Measurements from ENCODE around the gene PSEN2.

Gene PSEN2

GRCh38 chr1:226868726-226869125 is 1.7 kb upstream of the PSEN2 start:
- Histone ChIP-seq H3K27me3 (ENCODE audit: insufficient read depth, low read length) (peaks cover 14% of the 10 kb centered on the region), H3K4me1 (ENCODE audit: insufficient read depth, low read length) (peaks cover 13% of the 10 kb centered on the region; the same call in 1 of the 2 replicates), H3K9ac (ENCODE audit: low read depth, low read length) (no peak overlapping the region)

GRCh38 chr1:226870026-226870400 is 403 bp upstream of the PSEN2 start:
- H3K4me3 ChIP-seq (ENCODE audit: low read length), result peak overlapping the region; percentile 81
- H3K4me1 ChIP-seq (ENCODE audit: insufficient read depth, low read length), result peaks cover 12% of the 10 kb centered on the region; the same call in 1 of the 2 replicates
- no peak overlapping the region for H3K27ac ChIP-seq (ENCODE audit: low read length)
- no peaks in the 10 kb centered on the region for H3K36me3 ChIP-seq (ENCODE audit: insufficient read depth, low read depth, low read length)
- H3K27me3 ChIP-seq (ENCODE audit: insufficient read depth, low read length), result peaks cover 14% of the 10 kb centered on the region
- H3K9ac ChIP-seq (ENCODE audit: low read depth, low read length), result peak overlapping the region; percentile 78; the same call in 1 of the 2 replicates
- no peaks in the 10 kb centered on the region for H3K9me3 ChIP-seq (ENCODE audit: insufficient read depth, low read depth, low read length)

More at GRCh38 chr1:226868726-226869125, 1.7 kb upstream of the PSEN2 start:
- H3K36me3 ChIP-seq (ENCODE audit: insufficient read depth, low read depth, low read length), result no peaks in the 10 kb centered on the region
- H3K27ac ChIP-seq (ENCODE audit: low read length), result no peak overlapping the region
- H3K9me3 ChIP-seq (ENCODE audit: insufficient read depth, low read depth, low read length), result no peaks in the 10 kb centered on the region
- no peak overlapping the region for H3K4me3 ChIP-seq (ENCODE audit: low read length)

- peak overlapping the region; percentile 81 for H3K4me3 ChIP-seq (ENCODE audit: low read length)
These were observed 1.4 kb downstream of the PSEN2 start for GRCh38 chr1:226871636-226872327.

GRCh38 chr1:226872437-226872836 is 2.0 kb downstream of the PSEN2 start:
- no peak overlapping the region for H3K27ac ChIP-seq (ENCODE audit: low read length)
- H3K9ac ChIP-seq (ENCODE audit: low read depth, low read length), result no peak overlapping the region
- peaks cover 10% of the 10 kb centered on the region for H3K36me3 ChIP-seq (ENCODE audit: insufficient read depth, low read depth, low read length)
- no peaks in the 10 kb centered on the region for H3K9me3 ChIP-seq (ENCODE audit: insufficient read depth, low read depth, low read length)
- no peak overlapping the region for H3K4me3 ChIP-seq (ENCODE audit: low read length)
- peaks cover 14% of the 10 kb centered on the region for H3K27me3 ChIP-seq (ENCODE audit: insufficient read depth, low read length)
- peaks cover 10% of the 10 kb centered on the region; the same call in 1 of the 2 replicates for H3K4me1 ChIP-seq (ENCODE audit: insufficient read depth, low read length)

More at GRCh38 chr1:226871636-226872327, 1.4 kb downstream of the PSEN2 start:
- H3K36me3 ChIP-seq (ENCODE audit: insufficient read depth, low read depth, low read length), result 0 out of 2 replicates have a peak, but pooled peaks cover 4% of the 10 kb centered on the region
- peaks cover 14% of the 10 kb centered on the region for H3K27me3 ChIP-seq (ENCODE audit: insufficient read depth, low read length)
- H3K4me1 ChIP-seq (ENCODE audit: insufficient read depth, low read length), result peaks cover 12% of the 10 kb centered on the region; the same call in 1 of the 2 replicates
- H3K9me3 ChIP-seq (ENCODE audit: insufficient read depth, low read depth, low read length), result no peaks in the 10 kb centered on the region
- no peak overlapping the region for H3K27ac ChIP-seq (ENCODE audit: low read length)
- H3K9ac ChIP-seq (ENCODE audit: low read depth, low read length), result peak overlapping the region; percentile 78; the same call in 1 of the 2 replicates

GRCh38 chr1:226873771-226874578 is 3.6 kb downstream of the PSEN2 start:
- Histone ChIP-seq H3K9me3 (ENCODE audit: insufficient read depth, low read depth, low read length) (no peaks in the 10 kb centered on the region), H3K27ac (ENCODE audit: low read length) (no peak overlapping the region), H3K9ac (ENCODE audit: low read depth, low read length) (no peak overlapping the region), H3K27me3 (ENCODE audit: insufficient read depth, low read length) (peaks cover 14% of the 10 kb centered on the region), H3K4me3 (ENCODE audit: low read length) (no peak overlapping the region), H3K4me1 (ENCODE audit: insufficient read depth, low read length) (peaks cover 8% of the 10 kb centered on the region; the same call in 1 of the 2 replicates), H3K36me3 (ENCODE audit: insufficient read depth, low read depth, low read length) (peaks cover 11% of the 10 kb centered on the region)

GRCh38 chr1:226874579-226875425 is 4.4 kb downstream of the PSEN2 start:
- Histone ChIP-seq H3K36me3 (ENCODE audit: insufficient read depth, low read depth, low read length) (peaks cover 19% of the 10 kb centered on the region), H3K27me3 (ENCODE audit: insufficient read depth, low read length) (peaks cover 14% of the 10 kb centered on the region), H3K27ac (ENCODE audit: low read length) (no peak overlapping the region), H3K4me1 (ENCODE audit: insufficient read depth, low read length) (peaks cover 8% of the 10 kb centered on the region; the same call in 1 of the 2 replicates), H3K9ac (ENCODE audit: low read depth, low read length) (no peak overlapping the region), H3K4me3 (ENCODE audit: low read length) (no peak overlapping the region), H3K9me3 (ENCODE audit: insufficient read depth, low read depth, low read length) (no peaks in the 10 kb centered on the region)

GRCh38 chr1:226875641-226876295 is 5.4 kb downstream of the PSEN2 start:
- H3K4me3 ChIP-seq (ENCODE audit: low read length), result no peak overlapping the region; the same call in 1 of the 2 replicates
- H3K9ac ChIP-seq (ENCODE audit: low read depth, low read length), result no peak overlapping the region
- H3K27ac ChIP-seq (ENCODE audit: low read length), result no peak overlapping the region
- H3K27me3 ChIP-seq (ENCODE audit: insufficient read depth, low read length), result peaks cover 14% of the 10 kb centered on the region
- peaks cover 28% of the 10 kb centered on the region for H3K36me3 ChIP-seq (ENCODE audit: insufficient read depth, low read depth, low read length)
- peaks cover 8% of the 10 kb centered on the region; the same call in 1 of the 2 replicates for H3K4me1 ChIP-seq (ENCODE audit: insufficient read depth, low read length)
- H3K9me3 ChIP-seq (ENCODE audit: insufficient read depth, low read depth, low read length), result no peaks in the 10 kb centered on the region

- no peaks in the 10 kb centered on the region for H3K27me3 ChIP-seq (ENCODE audit: insufficient read depth, low read length)
- H3K36me3 ChIP-seq (ENCODE audit: insufficient read depth, low read depth, low read length), result peaks cover 47% of the 10 kb centered on the region
- no peaks in the 10 kb centered on the region for H3K9me3 ChIP-seq (ENCODE audit: insufficient read depth, low read depth, low read length)
- no peak overlapping the region for H3K4me3 ChIP-seq (ENCODE audit: low read length)
- H3K9ac ChIP-seq (ENCODE audit: low read depth, low read length), result no peak overlapping the region
- H3K4me1 ChIP-seq (ENCODE audit: insufficient read depth, low read length), result no peaks in the 10 kb centered on the region; the same call in 1 of the 2 replicates
- H3K27ac ChIP-seq (ENCODE audit: low read length), result no peak overlapping the region
These were observed 7.3 kb downstream of the PSEN2 start for GRCh38 chr1:226877669-226878068.

GRCh38 chr1:226880372-226881287 is 10.2 kb downstream of the PSEN2 start:
- H3K36me3 ChIP-seq (ENCODE audit: insufficient read depth, low read depth, low read length), result peaks cover 64% of the 10 kb centered on the region
- H3K4me3 ChIP-seq (ENCODE audit: low read length), result no peak overlapping the region
- no peak overlapping the region for H3K27ac ChIP-seq (ENCODE audit: low read length)
- no peaks in the 10 kb centered on the region for H3K27me3 ChIP-seq (ENCODE audit: insufficient read depth, low read length)
- H3K9me3 ChIP-seq (ENCODE audit: insufficient read depth, low read depth, low read length), result no peaks in the 10 kb centered on the region
- no peak overlapping the region for H3K9ac ChIP-seq (ENCODE audit: low read depth, low read length)
- no peaks in the 10 kb centered on the region; the same call in 1 of the 2 replicates for H3K4me1 ChIP-seq (ENCODE audit: insufficient read depth, low read length)

- Histone ChIP-seq H3K27me3 (ENCODE audit: insufficient read depth, low read length) (no peaks in the 10 kb centered on the region), H3K27ac (ENCODE audit: low read length) (no peak overlapping the region), H3K36me3 (ENCODE audit: insufficient read depth, low read depth, low read length) (peaks cover 69% of the 10 kb centered on the region), H3K4me1 (ENCODE audit: insufficient read depth, low read length) (no peaks in the 10 kb centered on the region), H3K9me3 (ENCODE audit: insufficient read depth, low read depth, low read length) (no peaks in the 10 kb centered on the region), H3K4me3 (ENCODE audit: low read length) (no peak overlapping the region), H3K9ac (ENCODE audit: low read depth, low read length) (no peak overlapping the region)
These were observed 11.2 kb downstream of the PSEN2 start for GRCh38 chr1:226881515-226882185.

Measured in iPS-20b (cell line).